ENCODE data around the gene ATP23. TPM values are rescaled to one million over a fixed set of nuclear protein-coding genes. Genes with fewer than 3 reads are reported as not detected.

The ATP23 gene
- total RNA-seq, 1 donor from 2014 or later = 31.9 TPM

GRCh38 chr12:57943438-57944080 lies 2.2 kb downstream of the ATP23 start:
- intact Hi-C loops (cut with DNase I) = no loop called here
- TF ChIP-seq POLR2AphosphoS5 (IDR thresholded peaks at IDR 0.05; ENCODE audit: insufficient read depth in 1 of 2, low read depth in 1 of 2) = no peak
- no peak for TF ChIP-seq POLR2A (IDR thresholded peaks at IDR 0.05)
- TF ChIP-seq CTCF (IDR thresholded peaks at IDR 0.05) = no peak
- no peak for DNase-seq (ENCODE audit: extremely low spot score in 2 of 2)

GRCh38 chr12:57944313-57945023 lies 3.1 kb downstream of the ATP23 start:
- peaks cover 18% of the 10 kb centered on the region for H3K4me1 ChIP-seq
- intact Hi-C loops (cut with DNase I) = no loop called here
- H3K36me3 ChIP-seq = no peaks in the 10 kb centered on the region
- DNase-seq (ENCODE audit: extremely low spot score in 2 of 2) = no peak
- H3K27ac ChIP-seq = no peak overlapping the region
- H3K27me3 ChIP-seq = no peaks in the 10 kb centered on the region
- H3K9me3 ChIP-seq = no peaks in the 10 kb centered on the region
- TF ChIP-seq CTCF (IDR thresholded peaks at IDR 0.05) (no peak), POLR2A (IDR thresholded peaks at IDR 0.05) (no peak), POLR2AphosphoS5 (IDR thresholded peaks at IDR 0.05; ENCODE audit: insufficient read depth in 1 of 2, low read depth in 1 of 2) (no peak)
- no peak overlapping the region for H3K4me3 ChIP-seq

More at GRCh38 chr12:57943438-57944080, 2.2 kb downstream of the ATP23 start:
- Histone ChIP-seq H3K4me3 (no peak overlapping the region), H3K27ac (no peak overlapping the region), H3K27me3 (no peaks in the 10 kb centered on the region), H3K4me1 (peaks cover 18% of the 10 kb centered on the region), H3K36me3 (no peaks in the 10 kb centered on the region), H3K9me3 (no peaks in the 10 kb centered on the region)

GRCh38 chr12:57952766-57953165 lies 11.4 kb downstream of the ATP23 start:
- intact Hi-C loops (cut with DNase I) = no loop called here
- no peaks in the 10 kb centered on the region for H3K9me3 ChIP-seq
- H3K27me3 ChIP-seq = no peaks in the 10 kb centered on the region
- TF ChIP-seq POLR2A (IDR thresholded peaks at IDR 0.05) = no peak
- no peak for TF ChIP-seq CTCF (IDR thresholded peaks at IDR 0.05)
- TF ChIP-seq POLR2AphosphoS5 (IDR thresholded peaks at IDR 0.05; ENCODE audit: insufficient read depth in 1 of 2, low read depth in 1 of 2) = no peak
- peaks cover 0 to 22% of the 10 kb centered on the region in 2 donors for H3K36me3 ChIP-seq
- H3K4me3 ChIP-seq = no peak overlapping the region
- H3K4me1 ChIP-seq = no peaks in the 10 kb centered on the region
- DNase-seq (ENCODE audit: extremely low spot score in 2 of 2) = no peak
- H3K27ac ChIP-seq = no peak overlapping the region

GRCh38 chr12:57954768-57955167 lies 13.4 kb downstream of the ATP23 start:
- Histone ChIP-seq H3K4me3 (no peak overlapping the region), H3K9me3 (no peaks in the 10 kb centered on the region), H3K36me3 (peaks cover 0 to 30% of the 10 kb centered on the region in 2 donors), H3K4me1 (no peaks in the 10 kb centered on the region), H3K27ac (no peak overlapping the region), H3K27me3 (no peaks in the 10 kb centered on the region)
- TF ChIP-seq POLR2A (IDR thresholded peaks at IDR 0.05) (no peak), POLR2AphosphoS5 (IDR thresholded peaks at IDR 0.05; ENCODE audit: insufficient read depth in 1 of 2, low read depth in 1 of 2) (no peak), CTCF (IDR thresholded peaks at IDR 0.05) (no peak)
- no peak for DNase-seq (ENCODE audit: extremely low spot score in 2 of 2)
- intact Hi-C loops (cut with DNase I) = no loop called here

Measured in vagina (tissue), 2 donors.